Hepatic stellate cell (primary cell): ENCODE data around the gene RNF31.
"Not testable (repeated sequence)": the region's sequence is repeated elsewhere in the genome, so short reads cannot be mapped to it uniquely, and the experiment has no call there.

Experiments
- DNase-seq: peaks from one replicate; pipeline ENCODE4 v3.0.0; 2011; ENCODE audit warnings: low spot score

Gene RNF31

DNA sequence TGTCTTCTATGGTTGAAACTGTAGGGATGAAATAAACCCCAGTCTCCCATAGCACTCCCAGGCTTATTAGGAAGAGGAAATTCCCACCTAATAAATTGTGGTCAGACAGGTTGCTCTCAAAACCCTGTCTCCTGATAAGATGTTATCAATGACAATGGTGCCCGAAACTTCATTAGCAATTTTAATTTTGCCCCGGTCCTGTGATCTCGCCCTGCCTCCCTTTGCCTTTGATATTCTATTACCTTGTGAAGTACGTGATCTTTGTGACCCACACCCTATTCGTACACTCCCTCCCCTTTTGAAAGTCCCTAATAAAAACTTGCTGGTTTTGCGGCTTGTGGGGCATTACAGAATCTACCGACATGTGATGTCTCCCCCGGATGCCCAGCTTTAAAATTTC is 55.2 kb downstream of the RNF31 start:
- not testable (repeated sequence) for DNase-seq

DNA sequence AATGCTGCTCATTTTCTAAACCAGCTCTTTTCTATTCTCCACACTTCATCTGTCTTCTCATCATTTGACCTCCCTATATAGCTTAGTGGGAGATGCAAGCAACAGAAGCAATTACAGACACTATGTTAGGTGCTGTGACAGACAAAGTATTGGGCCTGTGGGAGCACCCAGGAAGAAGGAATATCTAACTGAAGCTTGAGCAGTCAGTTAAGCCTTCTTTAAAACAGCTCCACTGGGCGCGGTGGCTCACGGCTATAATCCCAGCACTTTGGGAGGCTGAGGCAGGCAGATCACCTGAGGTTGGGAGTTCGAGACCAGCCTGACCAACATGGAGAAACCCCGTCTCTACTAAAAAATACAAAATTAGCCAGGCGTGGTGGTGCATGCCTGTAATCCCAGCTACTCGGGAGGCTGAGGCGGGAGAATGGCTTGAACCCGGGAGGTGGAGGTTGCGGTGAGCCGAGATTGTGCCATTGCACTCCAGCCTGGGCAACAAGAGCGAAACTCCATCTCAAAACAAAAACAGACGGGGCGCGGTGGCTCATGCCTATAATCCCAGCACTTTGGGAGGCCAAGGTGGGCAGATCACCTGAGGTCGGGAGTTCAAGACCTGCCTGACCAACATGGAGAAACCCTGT is 56.1 kb downstream of the RNF31 start:
- not testable (repeated sequence) for DNase-seq

DNA sequence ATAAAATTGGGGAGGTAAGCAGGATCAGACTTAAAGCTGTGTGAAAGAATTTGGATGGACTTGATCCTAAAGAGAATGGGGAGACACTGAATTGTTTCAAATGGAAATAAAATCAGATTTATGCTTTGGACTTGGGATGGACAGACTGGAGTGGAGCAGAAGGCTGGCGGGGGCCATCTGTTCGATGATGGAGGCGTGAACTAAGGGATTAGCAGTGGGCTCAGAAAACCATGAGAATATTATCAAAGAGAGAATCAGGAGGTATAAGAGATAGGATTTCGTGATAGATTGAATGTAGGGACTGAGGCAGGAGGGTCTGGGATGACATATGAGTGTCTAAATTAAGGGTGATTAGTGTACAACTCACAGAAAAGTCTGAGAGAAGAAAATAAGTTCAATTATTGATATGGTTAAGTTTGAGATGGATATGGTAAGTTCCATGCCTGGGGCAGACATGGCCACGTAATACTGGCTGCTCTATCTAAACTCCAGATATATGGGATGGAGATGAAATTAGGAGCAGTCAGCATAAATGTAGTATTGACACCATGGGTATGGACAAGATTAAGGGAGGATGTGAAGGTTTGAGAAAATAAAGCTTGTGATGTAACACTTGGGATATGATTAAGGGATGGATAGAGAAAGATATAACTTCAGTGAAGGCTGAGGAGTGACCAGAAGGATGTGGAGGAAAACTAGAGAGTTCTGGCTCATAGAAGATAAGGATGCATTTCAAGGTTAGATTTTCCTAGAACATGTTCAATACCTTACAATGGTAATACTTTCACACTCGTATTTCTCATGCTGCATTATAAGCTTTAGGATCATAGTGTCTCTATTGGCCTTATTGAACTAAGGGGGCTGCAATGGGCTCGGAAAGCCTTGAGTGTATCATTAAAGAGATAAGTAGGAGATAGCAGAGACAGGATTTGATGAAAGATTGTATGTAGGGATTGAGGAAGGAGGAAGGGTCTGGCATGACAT is 57.2 kb downstream of the RNF31 start:
- DNase-seq, result no peak

DNA sequence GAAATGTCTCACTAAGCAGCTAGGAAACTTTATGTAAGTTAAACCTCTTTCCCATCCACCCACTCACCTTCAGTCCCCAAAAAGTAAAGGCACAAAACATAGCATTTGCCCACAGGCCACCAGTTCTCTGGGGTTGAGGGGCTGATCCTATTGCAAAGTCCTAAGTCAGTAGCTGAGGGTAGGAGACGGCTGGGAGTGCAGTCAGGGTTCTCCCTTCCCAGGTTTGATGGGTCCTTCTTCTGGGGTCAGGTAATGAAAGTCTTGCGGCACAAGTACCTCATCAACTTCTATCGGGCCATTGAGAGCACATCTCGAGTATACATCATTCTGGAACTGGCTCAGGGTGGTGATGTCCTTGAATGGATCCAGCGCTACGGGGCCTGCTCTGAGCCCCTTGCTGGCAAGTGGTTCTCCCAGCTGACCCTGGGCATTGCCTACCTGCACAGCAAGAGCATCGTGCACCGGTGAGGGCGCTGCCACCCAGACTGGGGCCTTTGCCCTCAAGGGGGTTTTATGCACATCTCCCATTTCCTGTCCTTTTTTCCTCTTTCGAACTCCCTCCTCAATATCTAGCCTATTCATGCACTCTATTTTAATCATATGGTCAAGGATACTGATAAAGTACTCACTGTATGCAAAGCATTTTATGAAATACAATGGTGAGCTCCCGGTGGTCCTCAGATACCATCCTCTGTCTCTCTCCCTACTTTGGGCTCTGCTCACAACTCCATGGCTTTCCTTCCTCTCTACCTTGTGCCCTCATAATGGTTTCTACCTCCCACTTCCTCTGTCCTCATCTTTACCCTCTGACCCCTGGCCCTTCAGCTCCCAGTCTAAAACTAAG is 59.2 kb downstream of the RNF31 start:
- DNase-seq, result no peak

DNA sequence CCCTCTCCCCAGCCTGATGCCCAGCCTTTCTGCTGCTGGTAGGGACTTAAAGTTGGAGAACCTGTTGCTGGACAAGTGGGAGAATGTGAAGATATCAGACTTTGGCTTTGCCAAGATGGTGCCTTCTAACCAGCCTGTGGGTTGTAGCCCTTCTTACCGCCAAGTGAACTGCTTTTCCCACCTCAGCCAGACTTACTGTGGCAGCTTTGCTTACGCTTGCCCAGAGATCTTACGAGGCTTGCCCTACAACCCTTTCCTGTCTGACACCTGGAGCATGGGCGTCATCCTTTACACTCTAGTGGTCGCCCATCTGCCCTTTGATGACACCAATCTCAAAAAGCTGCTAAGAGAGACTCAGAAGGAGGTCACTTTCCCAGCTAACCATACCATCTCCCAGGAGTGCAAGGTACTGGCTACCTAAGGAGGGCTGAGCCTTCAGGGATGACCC is 59.8 kb downstream of the RNF31 start:
- no peak for DNase-seq

DNA sequence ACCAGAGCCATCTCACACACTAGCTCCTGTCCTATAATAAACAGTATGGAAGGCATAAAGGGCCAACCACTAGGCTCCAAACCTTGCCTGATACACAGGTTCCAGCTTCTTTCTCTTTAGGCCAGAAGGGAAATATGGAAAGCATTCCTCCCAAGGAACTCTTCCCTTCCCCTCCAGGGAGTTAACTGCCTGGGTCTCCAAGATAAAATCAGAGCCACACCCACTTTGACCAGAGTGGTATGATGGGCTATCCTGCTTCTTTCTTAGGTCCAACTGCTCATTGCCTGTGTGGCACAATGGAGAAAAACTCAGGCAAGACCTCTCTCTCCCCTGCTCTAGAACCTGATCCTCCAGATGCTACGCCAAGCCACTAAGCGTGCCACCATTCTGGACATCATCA is 60.3 kb downstream of the RNF31 start:
- no peak for DNase-seq
